OCI-LY3 (cell line): ENCODE results near the gene ACSL3.

Source experiments
- EZH2phosphoT487 ChIP-seq: fragments of 200-600 bp; shearing (Covaris generic); IDR thresholded peaks from 2 replicates; pipeline ENCODE4 v1.6.1; 2018; ENCODE audit warnings: antibody characterized with exemption, mixed run types, low read depth
- TF ChIP-seq, protein P1 (sequence below): fragments of 200-600, 300-600 bp; sonication (generic); IDR thresholded peaks from 2 replicates; pipeline ENCODE4 v1.5.1; 2014; ENCODE audit warnings: antibody characterized with exemption, low read length, low read depth

DNA sequence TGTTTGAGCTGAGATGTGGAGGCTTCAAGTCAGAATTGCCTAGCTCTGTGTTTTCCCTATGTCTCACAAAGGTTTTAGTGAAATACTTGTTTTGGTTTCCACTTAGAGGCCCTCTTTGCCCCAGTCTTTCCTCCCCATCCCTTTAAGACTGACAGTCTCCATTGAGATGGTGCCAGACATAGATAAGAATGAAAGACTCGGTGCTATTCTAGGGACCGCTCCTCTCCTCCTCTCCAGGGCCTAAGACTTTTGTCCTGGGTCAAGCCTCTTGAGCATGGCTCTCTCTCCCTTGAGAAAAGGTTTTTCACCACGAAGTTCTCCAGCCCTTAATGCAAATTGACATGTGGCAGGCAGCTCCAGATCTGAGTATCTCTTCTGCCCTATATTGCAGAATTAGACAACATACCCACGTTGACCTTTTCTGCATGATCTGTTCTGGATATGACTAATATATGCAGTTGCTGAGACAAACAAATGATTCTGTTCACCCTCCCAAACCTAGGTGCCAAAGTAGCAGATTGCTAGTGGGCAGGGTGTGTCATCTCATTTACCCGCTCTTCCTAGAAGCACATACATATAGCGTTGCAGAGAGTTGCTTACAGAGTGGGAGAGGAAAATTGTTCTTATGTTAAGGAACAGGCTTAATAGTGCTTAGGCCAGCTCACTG, 47.5 kb upstream of the ACSL3 start:
- TF ChIP-seq, protein P1, sequence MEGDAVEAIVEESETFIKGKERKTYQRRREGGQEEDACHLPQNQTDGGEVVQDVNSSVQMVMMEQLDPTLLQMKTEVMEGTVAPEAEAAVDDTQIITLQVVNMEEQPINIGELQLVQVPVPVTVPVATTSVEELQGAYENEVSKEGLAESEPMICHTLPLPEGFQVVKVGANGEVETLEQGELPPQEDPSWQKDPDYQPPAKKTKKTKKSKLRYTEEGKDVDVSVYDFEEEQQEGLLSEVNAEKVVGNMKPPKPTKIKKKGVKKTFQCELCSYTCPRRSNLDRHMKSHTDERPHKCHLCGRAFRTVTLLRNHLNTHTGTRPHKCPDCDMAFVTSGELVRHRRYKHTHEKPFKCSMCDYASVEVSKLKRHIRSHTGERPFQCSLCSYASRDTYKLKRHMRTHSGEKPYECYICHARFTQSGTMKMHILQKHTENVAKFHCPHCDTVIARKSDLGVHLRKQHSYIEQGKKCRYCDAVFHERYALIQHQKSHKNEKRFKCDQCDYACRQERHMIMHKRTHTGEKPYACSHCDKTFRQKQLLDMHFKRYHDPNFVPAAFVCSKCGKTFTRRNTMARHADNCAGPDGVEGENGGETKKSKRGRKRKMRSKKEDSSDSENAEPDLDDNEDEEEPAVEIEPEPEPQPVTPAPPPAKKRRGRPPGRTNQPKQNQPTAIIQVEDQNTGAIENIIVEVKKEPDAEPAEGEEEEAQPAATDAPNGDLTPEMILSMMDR = no peak
- no peak for TF ChIP-seq EZH2phosphoT487
